ENCODE data around the gene RPL35.
"Not testable (repeated sequence)": the region's sequence is repeated elsewhere in the genome, so short reads cannot be mapped to it uniquely, and the experiment has no call there.

RPL35 gene

GRCh38 chr9:124853605-124854143, 8.1 kb downstream of the RPL35 start:
- H3K36me3 ChIP-seq (ENCODE audit: insufficient read depth, low read length) = peaks cover 21% of the 10 kb centered on the region
- no peaks in the 10 kb centered on the region for H3K9me3 ChIP-seq (ENCODE audit: low read depth, low read length)
- DNase-seq (ENCODE audit: low read depth, low spot score) = no peak
- TF ChIP-seq EZH2 (IDR thresholded peaks at IDR 0.05) = no peak
- TF ChIP-seq POLR2AphosphoS5 (IDR thresholded peaks at IDR 0.05; ENCODE audit: borderline replicate concordance, low read depth, low read length) = no peak
- no peak for TF ChIP-seq FOXP2 (optimal IDR thresholded peaks at IDR 0.05; ENCODE audit: control extremely low read depth, extremely low read length, insufficient read depth)
- peak overlapping the region; percentile 76 for H3K4me3 ChIP-seq
- no peak overlapping the region for H3K9ac ChIP-seq (ENCODE audit: insufficient read length)
- no peak overlapping the region for H3K27ac ChIP-seq

- H3K36me3 ChIP-seq (ENCODE audit: insufficient read depth, low read length) = peaks cover 14% of the 10 kb centered on the region
- no peak for DNase-seq (ENCODE audit: low read depth, low spot score)
- H3K9me3 ChIP-seq (ENCODE audit: low read depth, low read length) = no peaks in the 10 kb centered on the region
- peak within 1 kb of the TSS; percentile 76 for H3K4me3 ChIP-seq
- H3K9ac ChIP-seq (ENCODE audit: insufficient read length) = no peak within 1 kb of the TSS
- no peak within 1 kb of the TSS for H3K27ac ChIP-seq
- TF ChIP-seq EZH2 (IDR thresholded peaks at IDR 0.05) (no peak), FOXP2 (optimal IDR thresholded peaks at IDR 0.05; ENCODE audit: control extremely low read depth, extremely low read length, insufficient read depth) (no peak), POLR2AphosphoS5 (IDR thresholded peaks at IDR 0.05; ENCODE audit: borderline replicate concordance, low read depth, low read length) (no peak)
Observed at GRCh38 chr9:124852829-124853531, 8.8 kb downstream of the RPL35 start, which contains the start of gene WDR38. Gene WDR38, plus strand, starts transcription at chr9:124853460. Its CDS starts 72 bp downstream, at chr9:124853532.

GRCh38 chr9:124852121-124852828, 9.5 kb downstream of the RPL35 start:
- TF ChIP-seq EZH2 (IDR thresholded peaks at IDR 0.05) = no peak
- TF ChIP-seq FOXP2 (optimal IDR thresholded peaks at IDR 0.05; ENCODE audit: control extremely low read depth, extremely low read length, insufficient read depth) = no peak
- no peak for TF ChIP-seq POLR2AphosphoS5 (IDR thresholded peaks at IDR 0.05; ENCODE audit: borderline replicate concordance, low read depth, low read length)
- H3K27ac ChIP-seq = no peak overlapping the region
- no peak overlapping the region for H3K9ac ChIP-seq (ENCODE audit: insufficient read length)
- no peaks in the 10 kb centered on the region for H3K9me3 ChIP-seq (ENCODE audit: low read depth, low read length)
- no peak for DNase-seq (ENCODE audit: low read depth, low spot score)
- peak overlapping the region; percentile 76 for H3K4me3 ChIP-seq
- H3K36me3 ChIP-seq (ENCODE audit: insufficient read depth, low read length) = peaks cover 7% of the 10 kb centered on the region

GRCh38 chr9:124849801-124850200, 12.0 kb downstream of the RPL35 start:
- H3K27ac ChIP-seq = no peak overlapping the region
- no peak for DNase-seq (ENCODE audit: low read depth, low spot score)
- H3K9me3 ChIP-seq (ENCODE audit: low read depth, low read length) = no peaks in the 10 kb centered on the region
- TF ChIP-seq POLR2AphosphoS5 (IDR thresholded peaks at IDR 0.05; ENCODE audit: borderline replicate concordance, low read depth, low read length) = no peak
- TF ChIP-seq FOXP2 (optimal IDR thresholded peaks at IDR 0.05; ENCODE audit: control extremely low read depth, extremely low read length, insufficient read depth) = no peak
- TF ChIP-seq EZH2 (IDR thresholded peaks at IDR 0.05) = no peak
- H3K36me3 ChIP-seq (ENCODE audit: insufficient read depth, low read length) = no peaks in the 10 kb centered on the region
- no peak overlapping the region for H3K4me3 ChIP-seq
- no peak overlapping the region for H3K9ac ChIP-seq (ENCODE audit: insufficient read length)

GRCh38 chr9:124846969-124847368, 14.8 kb downstream of the RPL35 start:
- TF ChIP-seq EZH2 (IDR thresholded peaks at IDR 0.05) = no peak
- TF ChIP-seq POLR2AphosphoS5 (IDR thresholded peaks at IDR 0.05; ENCODE audit: borderline replicate concordance, low read depth, low read length) = no peak
- TF ChIP-seq FOXP2 (optimal IDR thresholded peaks at IDR 0.05; ENCODE audit: control extremely low read depth, extremely low read length, insufficient read depth) = no peak
- H3K27ac ChIP-seq = no peak overlapping the region
- no peaks in the 10 kb centered on the region for H3K9me3 ChIP-seq (ENCODE audit: low read depth, low read length)
- no peak for DNase-seq (ENCODE audit: low read depth, low spot score)
- no peak overlapping the region for H3K4me3 ChIP-seq
- no peaks in the 10 kb centered on the region for H3K36me3 ChIP-seq (ENCODE audit: insufficient read depth, low read length)
- no peak overlapping the region for H3K9ac ChIP-seq (ENCODE audit: insufficient read length)

- H3K9ac ChIP-seq (ENCODE audit: insufficient read length); H3K9me3 ChIP-seq (ENCODE audit: low read depth, low read length); DNase-seq (ENCODE audit: low read depth, low spot score); H3K4me3 ChIP-seq; H3K36me3 ChIP-seq (ENCODE audit: insufficient read depth, low read length); H3K27ac ChIP-seq: not testable (repeated sequence)
Observed at GRCh38 chr9:124846467-124846866, 15.3 kb downstream of the RPL35 start.

GRCh38 chr9:124844291-124844690, 17.5 kb downstream of the RPL35 start:
- no peak overlapping the region for H3K27ac ChIP-seq
- no peak overlapping the region for H3K9ac ChIP-seq (ENCODE audit: insufficient read length)
- TF ChIP-seq FOXP2 (optimal IDR thresholded peaks at IDR 0.05; ENCODE audit: control extremely low read depth, extremely low read length, insufficient read depth) (no peak), POLR2AphosphoS5 (IDR thresholded peaks at IDR 0.05; ENCODE audit: borderline replicate concordance, low read depth, low read length) (no peak), EZH2 (IDR thresholded peaks at IDR 0.05) (no peak)
- no peak overlapping the region for H3K4me3 ChIP-seq
- H3K9me3 ChIP-seq (ENCODE audit: low read depth, low read length) = no peaks in the 10 kb centered on the region
- H3K36me3 ChIP-seq (ENCODE audit: insufficient read depth, low read length) = no peaks in the 10 kb centered on the region
- no peak for DNase-seq (ENCODE audit: low read depth, low spot score)

- H3K36me3 ChIP-seq (ENCODE audit: insufficient read depth, low read length) = no peaks in the 10 kb centered on the region
- no peaks in the 10 kb centered on the region for H3K9me3 ChIP-seq (ENCODE audit: low read depth, low read length)
- no peak overlapping the region for H3K9ac ChIP-seq (ENCODE audit: insufficient read length)
- DNase-seq (ENCODE audit: low read depth, low spot score) = no peak
- no peak overlapping the region for H3K27ac ChIP-seq
- no peak for TF ChIP-seq EZH2 (IDR thresholded peaks at IDR 0.05)
- no peak for TF ChIP-seq FOXP2 (optimal IDR thresholded peaks at IDR 0.05; ENCODE audit: control extremely low read depth, extremely low read length, insufficient read depth)
- no peak for TF ChIP-seq POLR2AphosphoS5 (IDR thresholded peaks at IDR 0.05; ENCODE audit: borderline replicate concordance, low read depth, low read length)
- no peak overlapping the region for H3K4me3 ChIP-seq
Observed at GRCh38 chr9:124843456-124844034, 18.2 kb downstream of the RPL35 start.
